Measurements from ENCODE around the gene OR1L8.

DNA sequence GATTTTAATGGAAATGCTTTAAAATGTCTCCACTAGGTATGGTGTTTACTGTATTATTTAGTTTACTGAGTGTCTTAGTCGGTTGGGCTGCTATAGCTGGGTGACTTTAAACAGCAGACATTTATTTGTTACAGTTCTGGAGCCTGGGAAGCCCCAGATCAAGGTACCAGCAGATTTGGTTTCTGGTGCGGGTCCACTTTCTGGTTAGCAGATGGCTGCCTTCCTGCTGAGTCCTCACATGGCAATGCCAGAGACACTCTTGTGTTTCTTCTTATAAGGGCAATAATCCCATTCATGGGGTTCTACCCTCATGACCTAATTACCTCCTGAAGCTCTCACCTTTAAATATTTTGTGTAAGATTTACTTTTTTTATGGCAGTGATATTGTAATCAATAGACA, 65.0 kb downstream of the OR1L8 start:
- TF ChIP-seq, protein P1, sequence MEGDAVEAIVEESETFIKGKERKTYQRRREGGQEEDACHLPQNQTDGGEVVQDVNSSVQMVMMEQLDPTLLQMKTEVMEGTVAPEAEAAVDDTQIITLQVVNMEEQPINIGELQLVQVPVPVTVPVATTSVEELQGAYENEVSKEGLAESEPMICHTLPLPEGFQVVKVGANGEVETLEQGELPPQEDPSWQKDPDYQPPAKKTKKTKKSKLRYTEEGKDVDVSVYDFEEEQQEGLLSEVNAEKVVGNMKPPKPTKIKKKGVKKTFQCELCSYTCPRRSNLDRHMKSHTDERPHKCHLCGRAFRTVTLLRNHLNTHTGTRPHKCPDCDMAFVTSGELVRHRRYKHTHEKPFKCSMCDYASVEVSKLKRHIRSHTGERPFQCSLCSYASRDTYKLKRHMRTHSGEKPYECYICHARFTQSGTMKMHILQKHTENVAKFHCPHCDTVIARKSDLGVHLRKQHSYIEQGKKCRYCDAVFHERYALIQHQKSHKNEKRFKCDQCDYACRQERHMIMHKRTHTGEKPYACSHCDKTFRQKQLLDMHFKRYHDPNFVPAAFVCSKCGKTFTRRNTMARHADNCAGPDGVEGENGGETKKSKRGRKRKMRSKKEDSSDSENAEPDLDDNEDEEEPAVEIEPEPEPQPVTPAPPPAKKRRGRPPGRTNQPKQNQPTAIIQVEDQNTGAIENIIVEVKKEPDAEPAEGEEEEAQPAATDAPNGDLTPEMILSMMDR (IDR thresholded peaks at IDR 0.05): no peak
- no peak for TF ChIP-seq EP300 (IDR thresholded peaks at IDR 0.05)

Data from stomach (tissue), 4 donors.